RKO (cell line): Measurements from ENCODE around the gene PARP3.

Experiments
- DNase-seq: peaks from one replicate; pipeline ENCODE4 v3.0.0-alpha.2; 2016; ENCODE audit warnings: low spot score

Gene PARP3

DNA sequence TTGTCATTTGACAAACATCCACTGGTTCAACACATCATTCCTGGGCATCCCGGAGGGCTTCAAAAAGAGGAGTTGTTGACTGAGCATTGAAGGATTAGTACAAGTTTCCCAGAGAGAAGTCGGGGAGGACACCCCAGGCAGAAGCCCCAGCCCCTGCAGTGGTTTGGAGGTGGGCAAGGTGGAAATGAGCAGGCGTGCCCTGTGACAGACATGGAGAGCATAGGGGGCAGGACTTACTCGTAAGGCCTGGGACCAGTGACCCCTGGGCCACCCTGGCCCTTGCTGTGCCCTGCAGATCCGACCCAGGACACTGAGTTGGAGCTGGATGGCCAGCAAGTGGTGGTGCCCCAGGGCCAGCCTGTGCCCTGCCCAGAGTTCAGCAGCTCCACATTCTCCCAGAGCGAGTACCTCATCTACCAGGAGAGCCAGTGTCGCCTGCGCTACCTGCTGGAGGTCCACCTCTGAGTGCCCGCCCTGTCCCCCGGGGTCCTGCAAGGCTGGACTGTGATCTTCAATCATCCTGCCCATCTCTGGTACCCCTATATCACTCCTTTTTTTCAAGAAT lies 5.9 kb downstream of the PARP3 start:
- DNase-seq = no peak

DNA sequence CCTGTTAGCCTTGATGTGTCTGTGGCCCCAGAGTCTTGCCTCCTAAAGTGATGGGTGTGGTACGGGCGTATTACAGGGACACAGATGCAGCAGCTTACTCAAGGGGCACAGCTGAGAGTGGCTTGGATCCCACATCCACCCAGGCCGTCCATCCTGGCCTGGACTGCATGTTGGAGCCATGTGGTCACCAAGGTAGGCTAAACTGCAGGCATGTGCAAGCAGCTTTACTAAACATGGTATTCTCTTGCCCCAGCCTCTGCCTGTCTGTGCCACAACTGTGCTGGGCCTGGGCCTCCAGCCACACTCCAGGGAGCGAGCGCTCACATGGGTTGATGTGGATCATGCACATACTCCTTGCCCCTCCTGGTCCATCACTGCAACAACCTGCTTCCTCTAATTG lies 7.0 kb downstream of the PARP3 start:
- no peak for DNase-seq

DNA sequence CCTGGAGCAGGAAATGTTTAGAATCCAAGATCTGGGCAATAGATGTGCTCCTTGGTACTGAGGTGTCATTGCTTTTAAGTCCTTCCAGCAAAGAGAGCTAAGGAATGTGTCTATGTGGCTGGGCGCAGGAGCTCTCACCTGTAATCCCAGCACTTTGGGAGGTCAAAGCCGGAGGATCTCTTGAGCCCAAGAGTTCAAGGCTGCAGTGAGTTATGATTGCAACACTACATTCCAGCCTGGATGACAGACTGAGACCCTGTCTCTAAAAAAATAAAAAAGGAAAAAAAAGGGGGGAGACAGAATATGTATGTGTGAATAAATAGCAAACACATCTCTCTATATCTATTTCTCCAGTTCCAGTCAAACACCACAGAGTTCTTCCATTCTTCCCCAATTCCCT lies 8.7 kb downstream of the PARP3 start:
- DNase-seq = no peak

DNA sequence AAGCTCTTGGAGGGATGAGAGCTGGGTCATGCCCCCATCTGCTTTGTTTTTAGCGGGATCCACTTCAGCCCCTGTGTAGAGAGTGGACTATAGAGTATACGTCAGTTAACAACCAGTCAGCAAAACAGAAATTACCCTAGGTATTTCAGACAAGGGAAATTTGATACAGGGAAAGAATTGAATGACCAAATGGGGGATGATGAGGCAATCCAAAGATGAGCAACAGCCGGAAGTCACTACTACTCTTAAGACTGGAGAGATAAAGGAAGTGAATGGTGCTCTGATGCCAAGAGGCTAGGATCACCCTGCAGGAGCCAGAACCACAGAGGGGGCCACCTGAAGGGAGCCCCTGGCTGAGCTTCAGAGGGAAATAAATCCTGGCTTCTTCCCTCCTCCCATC lies 11.3 kb downstream of the PARP3 start:
- DNase-seq = peak; percentile 66

DNA sequence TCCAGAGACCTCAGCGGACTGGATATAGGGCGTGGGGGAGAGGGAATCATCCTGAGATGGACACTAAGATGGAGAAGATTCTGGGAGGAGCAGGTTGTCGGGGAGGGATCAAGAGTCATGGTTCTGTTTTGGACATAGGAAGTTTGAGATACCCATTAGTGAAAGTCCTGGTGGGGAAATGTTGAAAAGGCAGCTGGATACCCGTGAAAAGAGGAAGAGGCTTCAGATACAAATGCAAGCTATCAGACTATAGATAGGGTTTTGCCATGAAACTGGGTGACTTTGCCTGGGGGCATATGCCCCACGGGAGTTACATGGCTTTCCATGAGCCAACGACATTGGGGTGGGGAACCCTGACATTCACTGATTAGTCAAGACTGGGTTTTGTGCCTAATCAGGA lies 11.9 kb downstream of the PARP3 start:
- DNase-seq = no peak

DNA sequence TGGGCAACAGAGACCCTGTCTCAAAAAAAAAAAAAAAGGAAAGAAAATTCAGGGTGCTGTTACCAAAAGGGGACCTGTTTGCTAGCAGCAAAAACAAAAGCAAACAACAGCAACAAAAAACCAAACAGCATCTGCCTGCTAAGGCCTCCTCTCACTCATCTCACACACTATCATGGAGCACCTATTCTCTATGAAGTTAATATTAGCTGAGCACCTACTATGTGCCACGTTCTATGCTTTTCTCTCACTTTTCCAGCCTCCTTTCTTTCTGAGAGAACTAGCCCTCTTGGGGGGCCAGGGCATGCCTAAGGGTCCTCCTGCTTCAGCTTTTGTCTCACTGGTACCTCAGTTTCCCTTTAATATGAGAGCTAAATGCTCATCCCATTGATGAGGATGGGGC lies 12.6 kb downstream of the PARP3 start:
- DNase-seq = no peak

DNA sequence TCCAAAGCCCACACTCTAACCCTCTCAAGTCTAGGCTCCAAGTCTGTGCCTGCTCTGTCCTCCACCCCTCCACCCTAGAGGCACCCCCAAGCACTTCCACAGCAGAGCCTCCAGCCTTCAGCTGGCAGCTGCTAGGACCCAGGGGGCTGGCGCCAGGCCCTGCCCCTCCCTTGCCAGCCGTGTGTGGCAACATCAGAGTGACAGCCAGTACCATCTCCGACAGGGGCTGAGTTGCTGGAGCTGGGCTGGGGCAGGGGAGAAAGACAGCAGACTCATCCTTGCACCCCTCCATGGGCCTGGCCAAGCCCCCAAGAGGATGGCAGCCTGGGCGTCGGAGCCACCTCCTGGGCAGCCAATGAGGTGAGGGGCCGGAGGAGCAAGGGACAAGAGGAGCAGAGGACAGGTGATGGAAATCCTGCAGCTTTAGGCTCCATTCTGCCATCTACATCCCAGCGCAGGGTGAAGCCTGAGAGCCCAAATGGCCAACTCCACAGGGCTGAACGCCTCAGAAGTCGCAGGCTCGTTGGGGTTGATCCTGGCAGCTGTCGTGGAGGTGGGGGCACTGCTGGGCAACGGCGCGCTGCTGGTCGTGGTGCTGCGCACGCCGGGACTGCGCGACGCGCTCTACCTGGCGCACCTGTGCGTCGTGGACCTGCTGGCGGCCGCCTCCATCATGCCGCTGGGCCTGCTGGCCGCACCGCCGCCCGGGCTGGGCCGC lies 13.2 kb downstream of the PARP3 start, which contains the start of gene GPR62:
GPR62 (plus strand) TSS at position 207 of the 718 bp plus-strand sequence; CDS start at position 479, 272 bp downstream.
- DNase-seq = no peak

DNA sequence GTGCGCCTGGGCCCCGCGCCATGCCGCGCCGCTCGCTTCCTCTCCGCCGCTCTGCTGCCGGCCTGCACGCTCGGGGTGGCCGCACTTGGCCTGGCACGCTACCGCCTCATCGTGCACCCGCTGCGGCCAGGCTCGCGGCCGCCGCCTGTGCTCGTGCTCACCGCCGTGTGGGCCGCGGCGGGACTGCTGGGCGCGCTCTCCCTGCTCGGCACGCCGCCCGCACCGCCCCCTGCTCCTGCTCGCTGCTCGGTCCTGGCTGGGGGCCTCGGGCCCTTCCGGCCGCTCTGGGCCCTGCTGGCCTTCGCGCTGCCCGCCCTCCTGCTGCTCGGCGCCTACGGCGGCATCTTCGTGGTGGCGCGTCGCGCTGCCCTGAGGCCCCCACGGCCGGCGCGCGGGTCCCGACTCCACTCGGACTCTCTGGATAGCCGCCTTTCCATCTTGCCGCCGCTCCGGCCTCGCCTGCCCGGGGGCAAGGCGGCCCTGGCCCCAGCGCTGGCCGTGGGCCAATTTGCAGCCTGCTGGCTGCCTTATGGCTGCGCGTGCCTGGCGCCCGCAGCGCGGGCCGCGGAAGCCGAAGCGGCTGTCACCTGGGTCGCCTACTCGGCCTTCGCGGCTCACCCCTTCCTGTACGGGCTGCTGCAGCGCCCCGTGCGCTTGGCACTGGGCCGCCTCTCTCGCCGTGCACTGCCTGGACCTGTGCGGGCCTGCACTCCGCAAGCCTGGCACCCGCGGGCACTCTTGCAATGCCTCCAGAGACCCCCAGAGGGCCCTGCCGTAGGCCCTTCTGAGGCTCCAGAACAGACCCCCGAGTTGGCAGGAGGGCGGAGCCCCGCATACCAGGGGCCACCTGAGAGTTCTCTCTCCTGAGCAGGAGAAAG lies 14.0 kb downstream of the PARP3 start:
- no peak for DNase-seq

DNA sequence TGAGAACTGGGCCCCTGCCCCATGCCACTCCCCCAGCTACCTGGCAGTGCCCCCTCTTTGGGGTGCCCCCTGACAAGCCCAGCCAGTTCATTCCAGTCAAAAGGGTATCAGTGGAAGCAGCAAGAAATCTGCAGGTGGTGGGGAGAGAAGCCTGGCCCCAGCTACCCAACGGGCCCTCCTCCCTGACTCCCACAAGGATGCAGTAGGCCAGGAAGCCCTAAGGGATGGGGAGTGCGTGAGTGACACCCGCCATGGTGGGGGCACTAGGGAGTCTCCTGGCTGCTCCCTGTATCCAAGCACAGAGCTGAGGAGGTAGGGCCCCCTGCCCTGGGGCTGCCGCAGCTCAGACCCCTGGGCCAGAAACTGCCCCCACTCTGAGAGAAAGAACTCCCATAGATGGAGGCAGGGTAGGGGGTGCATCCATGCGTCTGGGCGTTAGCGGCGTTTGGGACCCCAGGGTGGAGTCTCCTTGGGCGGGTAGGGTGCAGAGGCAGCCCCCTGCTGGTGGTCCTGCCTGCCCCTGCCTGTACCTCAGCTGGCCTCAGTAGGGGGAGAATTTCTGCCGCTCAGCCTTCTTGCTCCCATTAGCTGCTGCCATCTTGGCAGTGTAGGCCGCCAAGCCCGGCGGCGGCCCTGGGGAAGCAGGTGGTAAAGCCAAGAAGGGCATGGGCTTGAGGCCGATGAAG lies 15.5 kb downstream of the PARP3 start:
- no peak for DNase-seq

DNA sequence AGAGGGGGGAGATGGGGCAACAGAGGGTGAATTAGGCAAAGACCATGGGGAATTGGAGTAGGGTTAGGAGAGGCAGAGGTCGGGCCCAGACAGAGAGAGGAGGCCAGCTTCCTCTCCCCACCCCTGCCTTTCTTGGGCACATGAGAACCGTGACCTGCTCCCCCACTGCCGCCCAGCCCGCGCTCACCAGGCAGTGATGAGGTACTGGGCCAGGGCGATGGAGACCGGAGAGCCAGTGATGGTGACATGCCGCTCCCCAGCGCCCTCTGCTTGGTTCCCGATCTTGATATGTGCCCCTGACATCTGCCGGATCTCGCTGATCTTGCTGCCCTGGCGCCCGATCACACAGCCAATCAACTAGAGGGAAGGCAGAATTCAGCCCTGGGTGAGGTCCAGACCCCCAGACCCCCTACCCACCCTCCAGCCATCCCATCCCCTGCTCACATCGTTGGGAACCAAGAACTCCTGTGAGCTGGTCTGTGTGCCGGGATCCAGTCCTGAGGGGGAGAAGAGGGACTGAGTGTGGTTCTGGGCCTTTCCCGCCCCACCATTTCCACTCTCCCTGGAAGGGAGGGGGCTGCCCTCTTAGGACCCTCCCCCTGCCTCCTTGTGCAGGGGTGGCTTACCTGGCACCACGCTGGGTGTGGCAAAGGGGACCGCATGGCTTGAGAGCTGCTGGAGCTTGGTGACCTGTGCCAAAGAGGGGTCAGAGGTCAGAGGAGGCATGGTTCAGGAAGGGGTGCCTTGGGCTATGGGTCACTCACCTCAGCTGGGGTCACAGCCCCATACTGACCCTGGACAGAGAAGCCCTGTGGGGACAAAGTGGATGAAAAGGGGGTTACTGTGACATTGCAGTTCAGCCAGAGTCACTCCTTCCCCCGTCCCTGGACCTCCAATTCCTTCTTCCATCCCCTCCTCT lies 16.7 kb downstream of the PARP3 start:
- DNase-seq = no peak

DNA sequence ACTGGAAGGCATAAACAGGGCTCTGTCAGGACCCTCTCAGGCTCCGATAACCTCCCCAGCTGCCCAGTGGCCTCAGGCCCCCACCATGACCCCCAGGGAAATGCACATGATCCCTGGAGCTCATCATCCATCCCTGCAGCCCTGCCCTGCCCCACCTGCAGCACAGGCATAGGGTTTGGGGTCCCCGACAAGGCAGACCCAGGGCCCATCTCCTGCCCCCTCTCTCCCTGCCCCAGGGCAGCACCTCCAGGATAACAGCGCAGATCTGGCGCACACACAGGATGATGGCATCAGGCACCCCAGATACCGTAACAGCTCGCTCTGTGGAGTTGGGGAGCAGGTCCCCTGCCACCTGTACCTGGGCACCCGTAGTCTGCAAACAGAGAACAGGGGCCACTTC lies 17.5 kb downstream of the PARP3 start:
- no peak for DNase-seq

DNA sequence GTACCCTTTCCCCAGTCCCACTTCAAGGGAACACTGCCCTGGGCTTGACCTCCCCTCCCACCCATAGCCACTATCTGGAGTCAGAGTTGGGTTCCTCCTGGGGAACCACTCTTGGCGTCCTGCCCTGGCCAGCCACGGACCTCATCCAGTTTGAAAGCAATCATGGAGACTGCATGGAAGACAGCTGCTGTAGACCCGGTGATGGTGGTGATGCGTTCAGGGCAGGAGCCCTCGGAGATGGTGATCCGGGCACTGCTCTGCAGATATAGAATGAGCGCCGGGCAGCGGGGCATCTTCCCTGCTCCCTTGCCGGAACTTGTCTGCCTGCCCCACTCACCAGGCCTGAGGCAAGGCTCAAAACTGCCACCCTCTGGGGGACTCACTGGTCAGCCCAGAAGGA lies 18.2 kb downstream of the PARP3 start:
- no peak for DNase-seq

DNA sequence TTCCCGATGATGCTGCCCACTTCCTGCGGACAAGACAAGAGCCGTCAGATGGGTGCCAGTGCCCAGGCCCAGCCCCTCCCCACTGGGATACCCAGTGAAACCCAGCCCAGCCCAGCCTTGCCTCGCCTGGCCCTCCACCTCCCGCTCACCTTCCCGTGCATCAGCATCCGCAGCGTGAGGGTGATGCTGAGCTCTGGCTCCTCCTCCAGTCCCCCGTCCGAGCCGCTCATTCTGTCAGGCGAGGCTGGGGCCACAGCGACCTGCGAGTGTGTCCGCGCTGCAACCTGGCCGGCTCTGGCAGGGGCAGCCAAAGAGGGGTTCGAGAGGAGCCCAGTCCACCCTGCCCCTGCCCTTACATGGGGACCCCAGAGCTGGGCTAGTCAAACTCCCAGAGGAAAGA lies 18.8 kb downstream of the PARP3 start:
- DNase-seq = no peak

DNA sequence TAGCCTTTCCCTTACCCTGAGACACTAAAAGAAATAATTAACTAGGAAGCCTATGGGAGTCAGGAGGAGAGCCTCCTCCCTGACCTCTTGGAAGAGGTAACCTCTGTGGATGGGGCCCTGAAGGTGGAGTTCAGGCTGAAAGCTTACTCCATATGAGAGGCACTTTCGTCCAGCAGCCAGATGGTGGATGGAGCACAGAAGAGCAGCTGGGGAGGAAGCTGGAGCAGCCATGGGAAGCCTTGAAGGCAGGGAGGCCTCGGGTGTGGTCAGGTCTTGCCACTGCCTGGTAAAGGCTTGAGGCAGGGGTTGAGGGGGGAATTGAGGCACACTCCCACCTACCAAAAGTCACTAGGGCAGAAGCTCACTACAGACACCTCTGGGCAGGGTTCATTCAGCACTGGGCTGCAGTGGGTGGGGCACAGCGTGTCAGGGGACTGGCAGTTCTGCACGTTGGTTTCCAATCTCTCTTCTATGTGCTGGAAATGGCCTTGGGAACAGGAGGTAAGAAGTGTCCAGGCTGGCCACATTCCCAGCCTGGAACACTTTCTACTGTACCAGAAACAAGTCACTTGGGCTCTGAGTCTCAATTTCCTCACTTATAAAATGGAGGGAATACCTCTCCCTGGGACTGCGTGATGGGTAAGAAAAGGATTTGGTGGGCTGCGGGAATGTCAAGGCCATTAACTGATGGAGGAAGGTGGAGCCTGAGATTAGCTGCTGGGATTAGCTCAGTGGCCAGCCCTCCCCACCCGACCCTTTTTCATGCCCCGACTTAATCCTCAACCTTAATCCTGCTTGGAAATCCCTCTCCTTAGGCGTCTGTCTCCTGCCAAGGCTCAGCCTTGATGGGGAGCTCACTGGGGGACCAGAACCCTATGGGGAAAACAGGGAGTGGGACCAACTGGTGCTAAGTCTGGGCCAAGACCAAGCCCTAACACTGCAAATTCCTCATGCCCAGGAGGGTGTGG lies 19.7 kb downstream of the PARP3 start:
- no peak for DNase-seq

DNA sequence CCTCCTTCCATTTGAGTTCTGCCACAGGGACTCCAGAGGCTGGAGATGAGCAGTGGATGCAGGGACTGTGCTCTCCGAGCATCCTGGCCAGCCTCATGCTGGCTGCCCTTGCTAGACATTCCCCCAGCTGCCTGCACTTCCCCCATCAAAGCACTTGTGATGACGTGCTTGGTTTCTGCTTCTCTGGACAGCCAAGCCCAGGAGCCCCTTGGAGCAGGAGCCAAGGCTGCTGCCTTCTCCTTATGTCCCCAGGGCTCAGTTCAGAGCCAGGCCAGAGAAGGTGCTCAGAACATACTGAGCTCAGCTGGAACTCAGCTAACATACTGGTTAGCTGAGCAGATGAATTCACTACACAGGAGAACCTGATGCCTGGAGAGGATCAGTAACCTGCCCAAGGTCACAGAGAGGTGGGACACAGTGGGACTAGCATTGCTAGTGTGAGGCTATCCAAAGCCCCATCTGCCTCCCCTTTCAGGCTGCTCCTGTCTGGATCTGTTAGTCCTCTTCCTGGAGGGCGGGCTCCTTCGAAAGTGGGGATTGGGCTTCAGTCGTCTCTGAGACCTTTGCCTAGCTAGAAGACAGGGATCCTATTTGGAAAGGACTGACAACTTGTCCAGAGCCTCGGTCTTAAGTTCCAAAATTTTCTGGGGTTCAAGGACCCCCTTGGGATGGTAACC lies 20.8 kb downstream of the PARP3 start:
- no peak for DNase-seq

DNA sequence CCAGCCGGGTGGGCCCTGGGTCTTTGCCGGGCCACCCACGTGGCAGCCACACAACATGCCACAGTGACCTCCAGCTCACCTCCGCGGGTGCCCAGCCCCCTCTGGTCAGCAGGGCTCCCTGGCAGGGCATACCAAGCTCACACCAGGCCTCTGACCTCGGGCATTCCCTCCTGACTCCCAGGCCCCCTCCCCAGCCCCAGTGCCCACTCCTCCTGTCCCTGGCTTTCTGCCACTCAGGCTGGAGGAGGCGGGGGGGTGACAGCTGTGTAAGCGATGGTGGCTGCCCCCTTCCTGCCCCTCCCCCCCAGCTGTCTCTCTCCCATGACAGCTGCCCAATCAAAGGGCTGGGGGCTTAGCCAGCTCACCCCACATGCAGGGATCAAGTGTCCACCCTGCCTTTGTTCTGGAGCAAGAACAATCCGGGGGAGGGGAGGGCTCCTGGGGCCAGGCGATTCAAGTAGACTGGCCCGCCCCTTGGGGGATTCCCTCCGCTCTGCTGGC lies 21.8 kb downstream of the PARP3 start:
- no peak for DNase-seq

DNA sequence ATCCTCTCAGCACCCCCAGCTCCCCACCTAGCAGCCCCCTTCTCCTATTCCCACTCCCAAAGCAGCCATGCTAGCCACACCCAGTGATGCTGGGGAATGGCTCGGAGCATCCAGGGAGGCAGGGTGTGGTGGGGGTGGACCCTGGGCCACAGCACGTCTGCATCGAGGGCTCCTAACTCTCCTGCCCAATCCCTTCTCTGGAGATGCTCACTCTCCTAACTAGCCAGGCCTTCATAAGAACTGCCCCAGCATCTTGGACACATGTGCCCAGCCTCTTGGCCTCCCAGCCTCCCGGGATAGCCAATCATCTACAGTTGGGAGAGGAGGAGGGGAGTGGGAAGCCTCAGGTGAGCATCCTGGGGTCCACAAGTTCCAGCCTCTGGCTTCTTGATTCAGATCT lies 22.4 kb downstream of the PARP3 start:
- no peak for DNase-seq

DNA sequence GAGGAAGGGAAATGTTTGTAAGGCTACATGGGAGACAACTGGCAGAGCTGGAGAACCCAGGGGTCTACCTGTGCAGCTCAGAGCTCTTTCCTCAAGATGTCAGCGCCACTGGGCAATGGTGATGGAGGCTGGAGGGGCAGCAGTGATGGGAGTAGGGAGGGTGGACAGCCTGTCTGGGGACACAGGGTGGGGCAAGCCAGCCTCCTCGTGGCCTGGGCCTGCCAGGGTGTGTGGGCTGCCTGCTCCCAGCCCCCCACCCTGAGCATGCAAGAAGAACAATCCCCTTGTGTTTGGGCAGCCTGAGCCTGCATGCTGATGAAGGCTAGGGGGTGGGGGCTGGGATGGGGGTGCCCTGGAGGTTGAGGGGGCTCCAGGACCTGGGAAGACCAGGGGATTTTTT lies 23.9 kb downstream of the PARP3 start:
- no peak for DNase-seq

DNA sequence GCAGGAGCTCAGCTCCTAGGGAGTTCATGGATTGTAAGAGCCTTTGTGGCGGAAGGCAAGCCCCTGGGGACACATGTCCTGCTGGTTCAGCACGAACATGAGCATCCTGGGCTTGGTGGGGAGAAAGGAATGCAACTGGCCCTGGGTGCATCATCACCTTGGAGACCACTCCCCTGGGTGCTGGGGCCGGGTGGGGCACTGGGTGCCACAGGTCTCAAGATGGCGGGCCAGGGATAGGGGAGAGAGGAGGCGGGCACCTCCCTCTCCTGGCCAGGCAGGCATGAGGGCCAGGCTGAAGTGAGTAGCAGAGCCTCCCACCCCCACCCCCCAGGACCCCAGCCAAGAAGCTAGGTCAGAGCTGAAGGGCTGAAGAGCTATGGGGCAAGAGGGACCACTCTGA lies 24.3 kb downstream of the PARP3 start:
- DNase-seq = no peak
